HG02678 (cell line): Measurements from ENCODE around the gene SFR1.

Experiments
- ATAC-seq: cut with Tn5 transposase; IDR thresholded peaks from one replicate; pipeline ENCODE4 v1.9.1; 2021; ENCODE audit warnings: mild to moderate bottlenecking, moderate library complexity; ENCODE audit not compliant: unreplicated experiment

Gene SFR1, protein sequence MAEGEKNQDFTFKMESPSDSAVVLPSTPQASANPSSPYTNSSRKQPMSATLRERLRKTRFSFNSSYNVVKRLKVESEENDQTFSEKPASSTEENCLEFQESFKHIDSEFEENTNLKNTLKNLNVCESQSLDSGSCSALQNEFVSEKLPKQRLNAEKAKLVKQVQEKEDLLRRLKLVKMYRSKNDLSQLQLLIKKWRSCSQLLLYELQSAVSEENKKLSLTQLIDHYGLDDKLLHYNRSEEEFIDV

DNA sequence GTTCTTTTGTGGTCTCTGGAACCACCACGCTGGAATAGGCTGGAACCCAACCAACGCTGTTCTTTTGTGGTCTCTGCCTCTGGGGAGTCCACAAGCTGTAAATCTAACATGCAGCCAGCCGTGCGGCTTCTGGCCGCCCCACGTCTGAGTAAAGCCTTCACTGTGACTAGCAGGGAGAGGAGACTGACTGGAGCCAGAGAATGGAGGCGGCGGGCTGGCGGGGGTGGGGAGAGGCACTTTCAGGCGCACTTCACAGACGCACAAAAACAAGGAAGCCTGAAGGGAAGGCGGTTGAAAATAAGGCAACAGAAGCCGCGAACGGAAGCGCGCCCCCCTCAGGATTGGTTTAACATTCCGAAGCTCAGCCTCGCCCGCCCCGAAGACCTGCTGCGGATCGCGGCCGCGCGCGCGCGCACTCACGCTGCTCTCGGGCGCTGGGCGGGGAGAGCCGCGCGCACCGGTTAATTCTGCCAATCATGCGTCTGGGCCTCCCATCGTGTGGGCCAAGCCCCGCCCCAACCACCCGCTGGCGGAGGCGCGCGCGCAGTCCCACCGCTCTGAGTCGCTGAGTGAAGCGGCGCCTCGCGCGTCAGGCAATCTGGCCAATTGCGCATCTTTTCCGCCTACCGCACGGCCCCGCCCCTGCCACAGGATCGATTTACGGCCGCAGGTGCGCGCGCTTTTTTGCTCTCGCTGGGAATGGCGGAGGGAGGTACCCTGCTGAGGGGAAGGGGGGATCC is at the start of gene SFR1:
SFR1 (plus strand) TSS at position 687 of the 740 bp plus-strand sequence; CDS start at position 700, 13 bp downstream.
- ATAC-seq, result peak; percentile 92

DNA sequence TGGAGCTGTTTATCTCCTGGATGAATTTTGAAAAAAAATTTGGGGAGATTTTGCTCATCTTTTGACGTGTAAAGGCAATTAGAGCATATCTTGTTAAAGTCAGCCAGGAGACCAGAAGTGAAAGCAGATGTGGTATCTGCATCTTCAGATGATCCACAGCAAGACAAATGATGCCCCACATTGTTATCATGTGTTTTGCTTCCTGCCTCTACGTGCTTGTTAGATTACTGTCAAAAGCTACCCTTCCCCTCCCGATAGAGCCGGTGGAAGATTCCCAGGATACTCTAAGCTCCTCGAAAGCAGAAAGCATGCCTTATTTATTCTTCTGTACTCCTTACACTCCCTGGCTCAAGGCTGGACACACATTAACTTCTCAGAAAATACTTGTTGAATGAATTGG is 49.2 kb upstream of the SFR1 start:
- ATAC-seq, result no peak

DNA sequence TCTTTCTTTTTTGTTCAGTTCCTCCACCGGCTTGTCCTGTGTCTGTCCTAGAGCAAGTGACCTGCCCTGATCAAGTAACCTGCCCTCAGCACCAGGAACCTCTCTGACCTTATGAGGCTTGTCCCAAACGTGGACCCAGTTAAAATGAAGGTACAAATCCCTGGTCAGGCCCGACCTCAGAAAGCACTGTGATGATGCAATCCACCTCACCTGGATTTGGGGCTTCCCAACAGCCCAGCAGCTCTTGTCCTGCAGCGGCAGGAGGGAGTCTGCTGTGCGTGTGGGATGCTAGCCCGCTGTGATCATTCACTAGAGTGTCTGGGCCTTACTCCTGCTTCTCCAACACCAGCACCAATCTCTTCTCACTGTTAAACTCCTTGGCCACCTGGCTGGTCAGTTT is 47.5 kb upstream of the SFR1 start:
- ATAC-seq, result no peak

DNA sequence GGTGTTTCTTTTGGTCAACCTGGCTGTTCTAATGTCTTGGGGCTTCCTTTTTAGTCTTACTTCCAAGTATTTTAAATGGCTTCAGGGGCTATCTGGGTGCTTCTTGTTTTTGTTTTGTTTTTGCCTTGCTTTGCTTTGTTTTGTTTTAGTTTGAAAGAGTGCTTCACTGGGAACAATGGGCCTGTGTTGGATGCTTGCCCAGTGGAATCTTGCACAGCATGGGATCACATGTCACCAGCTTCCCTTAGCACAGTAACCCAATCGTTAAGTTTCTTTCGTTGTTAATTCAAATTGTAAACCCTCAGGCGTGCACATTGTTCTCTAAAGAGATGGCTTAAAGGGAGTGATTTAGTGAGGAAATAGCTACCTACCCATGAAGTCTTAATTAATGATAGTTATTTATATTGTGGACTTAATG is 45.2 kb upstream of the SFR1 start:
- no peak for ATAC-seq

DNA sequence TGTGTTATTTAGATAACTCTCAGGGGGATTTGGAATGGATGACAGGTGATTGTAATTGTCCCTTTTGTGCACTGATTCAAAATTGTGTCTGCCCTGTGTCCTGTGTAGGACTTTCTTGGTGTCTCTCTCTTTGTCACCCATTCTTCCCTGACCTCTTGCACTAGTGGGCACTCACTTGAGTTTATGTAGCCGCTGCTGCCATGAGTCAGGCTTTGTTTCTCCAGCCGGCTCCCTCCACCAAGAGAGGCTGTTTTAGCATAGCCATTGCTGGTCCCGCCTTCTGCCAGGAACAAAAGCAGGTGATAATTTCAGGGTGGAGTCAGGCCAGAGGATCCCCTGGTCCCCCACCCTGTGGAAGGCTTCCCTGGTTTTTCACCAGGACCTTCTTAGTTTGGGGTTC is 44.7 kb upstream of the SFR1 start:
- ATAC-seq, result no peak

DNA sequence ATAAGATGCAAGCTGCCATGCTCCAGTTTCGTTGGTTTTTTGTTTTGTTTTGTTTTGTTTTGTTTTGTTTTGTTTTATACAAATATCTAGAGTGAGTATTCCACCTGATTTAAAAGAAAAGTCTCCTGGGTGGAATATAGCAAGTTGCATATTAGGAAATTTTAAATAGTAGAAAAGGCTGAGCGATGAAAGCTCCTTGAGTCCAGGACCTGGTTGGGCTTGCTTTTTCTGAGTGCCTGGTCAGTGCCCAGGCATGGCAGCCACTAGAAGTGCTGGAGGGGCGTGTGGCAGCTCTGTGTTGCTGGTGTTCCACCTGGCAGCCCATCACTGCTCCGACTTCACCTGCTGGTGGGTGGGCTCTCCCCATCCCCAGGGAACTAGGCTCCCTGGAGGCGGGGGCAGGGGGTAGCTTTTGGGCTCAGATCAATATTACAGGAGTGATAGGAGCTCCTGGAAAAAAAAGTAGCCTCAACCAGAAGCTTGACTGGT is 44.3 kb upstream of the SFR1 start:
- no peak for ATAC-seq

DNA sequence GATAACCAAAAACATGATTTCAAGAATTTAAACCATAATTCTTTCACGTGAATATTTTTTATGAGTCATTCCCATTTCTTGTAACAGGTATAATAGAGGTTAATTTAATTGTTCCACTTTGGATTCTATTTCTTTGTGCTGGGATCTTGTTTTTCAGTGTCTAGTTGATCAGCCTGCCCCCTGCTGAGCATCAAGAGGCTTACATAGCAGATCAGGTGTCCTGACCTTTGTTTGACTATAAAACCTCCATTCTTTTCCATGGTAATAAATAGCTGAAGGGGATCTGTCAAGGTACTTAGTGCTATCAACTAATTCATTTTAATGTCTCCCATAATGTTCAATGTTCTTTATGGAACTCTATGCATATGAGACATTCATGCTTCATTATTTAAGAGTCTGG is 41.2 kb upstream of the SFR1 start:
- ATAC-seq, result no peak

DNA sequence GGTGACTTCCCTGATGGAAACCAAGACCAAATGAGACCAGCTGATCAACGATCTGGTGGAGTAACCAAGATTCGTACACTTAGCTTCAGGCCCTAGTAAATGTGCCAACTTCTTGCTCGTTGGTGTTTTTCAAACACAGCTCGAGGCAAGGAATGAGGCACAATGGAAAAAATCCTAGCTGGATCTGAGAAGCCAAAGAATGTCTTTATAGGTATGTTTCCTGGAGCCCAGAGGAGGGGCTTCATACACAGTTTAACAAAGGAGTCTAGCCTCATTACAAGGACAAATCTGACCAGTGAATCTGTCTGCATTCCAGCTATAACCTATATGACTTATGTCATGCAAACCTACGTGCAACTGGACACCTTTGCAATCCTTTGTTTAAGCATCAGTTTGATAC is 40.0 kb upstream of the SFR1 start:
- no peak for ATAC-seq

DNA sequence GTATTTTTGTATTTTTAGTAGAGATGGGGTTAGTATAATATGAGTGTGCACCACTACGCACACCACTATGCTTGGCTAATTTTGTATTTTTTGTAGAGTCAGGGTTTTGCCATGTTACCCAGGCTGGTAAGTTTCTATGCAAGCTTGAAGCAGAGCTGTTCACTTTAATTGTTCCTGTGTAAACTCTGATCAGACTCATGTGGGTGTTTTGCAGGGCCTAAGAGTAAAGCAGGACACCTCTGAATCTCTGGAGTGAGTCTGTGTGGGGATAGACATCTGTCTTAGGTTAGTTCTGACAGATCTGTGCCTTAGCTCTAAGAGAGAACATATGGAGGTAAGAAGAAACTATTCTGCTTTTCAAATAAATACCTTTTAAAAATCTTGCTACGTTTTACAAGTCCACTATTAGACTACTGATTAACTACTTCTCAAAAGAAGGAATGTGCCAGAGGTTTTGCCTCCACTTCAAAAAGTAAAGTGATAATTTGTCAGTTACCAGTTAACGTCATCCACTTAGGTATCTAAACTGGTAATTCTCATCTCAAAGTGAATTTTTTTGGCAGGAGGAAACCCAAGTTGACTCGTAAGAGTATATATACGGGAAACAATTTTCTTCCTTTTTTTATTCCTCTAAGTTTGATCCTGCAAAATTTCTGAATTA is 37.4 kb upstream of the SFR1 start:
- ATAC-seq, result no peak

DNA sequence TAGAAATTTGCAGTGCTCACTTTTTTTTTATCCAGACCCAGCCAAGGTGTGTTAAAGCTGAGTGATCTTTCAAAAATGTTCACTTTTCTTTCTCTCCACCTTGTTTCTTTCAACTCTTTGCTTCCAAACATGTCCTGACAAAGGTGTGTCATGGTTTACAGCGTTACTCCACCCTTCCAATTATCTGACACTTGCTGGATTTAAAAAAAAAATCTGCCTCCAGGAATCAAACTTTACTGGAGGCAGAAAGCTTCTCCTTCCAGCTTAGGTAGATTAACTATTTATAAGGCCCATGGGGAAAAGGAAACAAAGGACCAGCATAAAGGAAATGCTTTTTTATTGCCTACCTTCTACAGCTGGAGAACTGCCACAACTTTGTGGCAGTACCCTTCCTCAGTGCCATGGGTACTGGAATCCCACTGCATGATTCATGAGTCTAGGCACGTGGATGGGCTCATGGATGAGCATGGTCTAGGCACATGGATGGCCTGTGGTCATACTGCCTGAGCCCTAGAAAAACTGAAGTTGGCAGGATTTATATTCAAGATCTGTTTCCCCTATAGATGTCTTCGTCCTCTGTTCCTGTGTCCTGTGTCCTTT is 36.1 kb upstream of the SFR1 start, which contains the start of gene COL17A1:
COL17A1 (minus strand) TSS at position 80 of the 600 bp plus-strand sequence. CDS start 5,207 bp downstream, outside the sequence.
- ATAC-seq, result no peak

DNA sequence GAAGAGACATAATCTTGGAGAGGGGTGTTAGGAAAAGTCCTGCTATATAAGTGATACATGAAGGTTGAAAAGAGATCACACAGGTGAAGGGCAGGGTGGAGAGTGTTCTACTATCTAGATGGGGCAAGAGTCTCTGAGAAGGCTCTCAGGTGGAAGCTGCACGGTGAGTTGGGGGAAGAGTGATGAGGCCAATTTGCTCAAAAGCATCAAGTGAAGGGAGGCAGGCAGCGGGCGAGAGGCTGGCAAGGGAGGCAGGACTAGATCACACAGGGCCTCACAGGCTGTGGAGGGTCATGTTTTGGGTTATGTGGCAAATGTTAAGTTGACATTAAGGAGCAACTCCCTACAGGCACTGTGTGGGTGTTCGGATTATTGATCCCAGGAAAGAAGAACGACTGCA is 33.7 kb upstream of the SFR1 start:
- ATAC-seq, result no peak

DNA sequence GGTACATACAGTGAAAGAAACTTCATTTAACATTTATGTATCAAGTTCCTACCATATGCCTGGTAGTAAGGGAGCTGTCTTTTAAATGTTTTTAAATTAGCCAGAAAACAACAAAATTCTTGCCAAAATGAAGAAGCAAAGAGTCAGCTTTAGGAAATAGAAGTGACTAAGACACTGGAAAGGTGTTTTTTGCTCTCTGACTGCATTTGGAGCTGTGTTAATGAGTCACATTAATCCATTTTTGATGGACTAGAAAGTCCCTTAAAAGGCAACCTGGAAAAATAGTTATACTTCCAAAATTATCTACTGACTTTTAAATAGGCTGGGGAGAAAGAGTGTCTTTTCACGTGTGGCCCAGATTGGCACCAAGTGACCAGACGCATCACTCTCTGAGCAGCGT is 32.4 kb upstream of the SFR1 start:
- ATAC-seq, result no peak

DNA sequence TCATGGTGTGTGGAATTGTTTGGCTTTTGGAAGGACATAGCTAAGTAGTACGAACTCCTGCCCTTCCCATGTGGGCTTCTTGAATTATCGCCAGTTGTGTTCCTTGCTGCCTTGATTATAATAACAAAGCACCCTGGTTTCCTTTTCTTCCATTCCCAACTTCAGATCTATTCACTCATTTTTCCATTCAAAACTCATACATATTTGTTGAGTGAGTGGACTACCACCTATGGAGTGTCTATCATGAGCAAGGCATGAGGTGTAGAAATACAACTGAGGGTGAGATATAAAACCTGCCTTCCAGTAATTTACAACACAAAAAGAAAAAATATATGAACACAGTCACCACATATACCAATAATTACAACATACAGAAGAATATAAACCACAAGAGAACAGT is 31.4 kb upstream of the SFR1 start:
- no peak for ATAC-seq

DNA sequence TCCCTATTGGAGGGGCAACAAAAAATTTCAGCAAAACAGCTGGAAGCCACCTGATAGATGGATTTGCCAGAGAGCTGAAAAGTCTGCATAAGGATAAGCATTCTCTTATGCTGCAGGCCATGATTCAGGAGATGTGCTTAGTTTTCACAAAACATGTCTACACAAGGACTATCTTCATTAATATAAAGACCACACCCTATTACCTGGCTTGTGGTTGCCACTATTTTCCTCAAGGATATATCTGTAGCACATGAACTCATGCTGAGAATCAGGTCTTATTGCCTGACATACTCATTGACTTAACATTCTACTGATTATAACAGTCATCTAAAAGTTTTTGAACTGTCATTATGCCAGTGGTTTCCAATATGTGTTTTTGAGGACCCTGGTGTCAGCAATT is 29.2 kb upstream of the SFR1 start:
- no peak for ATAC-seq

DNA sequence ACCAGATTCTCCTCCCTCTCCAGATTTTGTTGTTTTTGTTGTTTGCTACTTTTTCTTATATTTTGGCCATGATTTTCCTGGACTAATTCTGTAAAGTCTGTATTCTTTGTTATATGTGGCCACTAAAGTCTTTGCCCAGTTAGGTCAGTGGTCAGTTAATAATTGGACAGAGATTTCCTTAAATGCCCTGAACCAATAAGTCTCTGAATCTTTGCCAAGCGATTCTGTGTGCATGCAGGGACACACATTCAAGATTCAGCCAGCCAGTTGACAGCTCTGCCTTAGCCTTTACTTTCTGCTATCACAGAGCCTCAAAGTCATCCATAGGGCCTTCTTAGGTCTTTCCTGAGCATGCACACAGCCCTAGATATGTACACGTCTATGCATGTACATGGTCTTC is 25.3 kb upstream of the SFR1 start:
- no peak for ATAC-seq

DNA sequence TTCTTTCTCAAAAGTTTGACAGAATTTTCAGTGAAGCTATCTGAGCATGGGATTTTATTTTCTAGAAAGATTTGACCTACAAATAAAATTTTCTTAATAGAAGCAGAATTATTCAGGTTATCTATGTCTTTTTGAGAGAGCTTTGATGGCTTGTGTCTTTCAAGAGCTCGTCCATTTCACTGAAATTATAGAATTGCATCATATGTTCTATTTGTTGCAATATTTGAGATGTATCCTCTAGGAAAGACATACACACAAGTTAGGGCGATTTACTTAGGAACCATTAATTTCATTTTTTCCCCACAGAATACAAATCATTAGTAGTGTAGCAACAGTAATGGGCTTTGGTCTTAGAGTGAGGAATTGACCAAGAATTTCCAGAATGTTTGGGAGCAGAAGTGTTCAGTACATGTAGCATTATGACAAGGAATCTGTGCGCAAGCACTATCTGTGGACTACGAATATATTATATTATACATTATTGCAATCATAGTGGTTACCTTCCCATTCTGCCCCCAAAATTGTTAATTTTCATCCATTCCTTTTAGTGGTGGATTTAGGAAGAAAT is 23.5 kb upstream of the SFR1 start:
- no peak for ATAC-seq

DNA sequence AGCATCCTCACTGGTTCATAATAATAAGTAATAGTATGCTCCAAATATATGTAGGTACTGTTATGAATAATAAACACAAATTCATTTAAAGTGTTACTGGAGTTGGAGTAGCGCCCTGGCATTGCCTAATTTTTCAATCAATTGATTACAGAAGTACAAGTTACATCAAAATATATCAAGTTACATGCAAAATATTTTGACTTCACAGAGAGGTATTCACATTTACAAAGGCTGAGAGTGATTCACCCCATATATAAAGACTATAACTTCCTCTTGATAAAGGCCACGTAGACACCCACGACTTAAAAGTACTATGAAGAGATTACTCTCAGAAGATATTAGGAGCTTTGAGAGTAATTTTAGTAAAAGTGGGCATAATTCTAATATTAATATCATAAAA is 22.7 kb upstream of the SFR1 start:
- no peak for ATAC-seq

DNA sequence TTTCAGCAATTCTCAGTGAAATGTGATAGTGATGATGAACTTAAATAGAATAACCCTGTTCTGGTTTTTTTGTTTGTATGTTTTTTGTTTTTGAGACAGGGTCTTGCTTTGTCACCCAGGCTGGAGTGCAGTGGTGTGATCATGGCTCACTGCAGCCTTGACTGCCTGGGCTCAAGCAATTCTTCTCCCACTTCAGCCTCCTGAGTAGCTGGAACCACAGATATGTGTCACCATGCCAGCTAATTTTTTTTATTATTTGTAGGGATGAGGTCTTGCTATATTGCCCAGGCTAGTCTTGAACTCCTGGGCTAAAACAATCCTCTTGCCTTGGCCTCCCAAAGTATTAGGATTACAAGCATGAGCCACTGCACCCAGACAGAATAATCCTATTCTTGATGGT is 22.0 kb upstream of the SFR1 start:
- no peak for ATAC-seq

DNA sequence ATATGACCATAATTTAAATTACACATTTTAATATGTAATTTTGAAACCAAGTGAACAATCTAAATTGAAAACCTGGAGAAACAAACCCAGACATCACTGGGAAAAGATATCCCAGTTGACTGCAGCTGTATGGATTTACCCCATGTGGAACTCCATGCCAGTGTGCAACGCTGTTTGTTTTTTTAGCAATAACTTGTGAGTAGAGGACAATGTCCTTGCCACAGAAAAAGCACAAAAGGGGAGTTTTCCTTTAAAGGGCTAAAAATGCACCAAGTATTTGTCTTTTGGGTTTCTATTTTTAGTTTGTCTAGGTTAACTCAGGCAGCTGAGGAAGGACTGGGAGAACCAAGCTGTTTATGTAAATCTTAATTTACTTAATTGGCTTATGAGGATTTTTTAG is 21.2 kb upstream of the SFR1 start:
- ATAC-seq, result no peak

DNA sequence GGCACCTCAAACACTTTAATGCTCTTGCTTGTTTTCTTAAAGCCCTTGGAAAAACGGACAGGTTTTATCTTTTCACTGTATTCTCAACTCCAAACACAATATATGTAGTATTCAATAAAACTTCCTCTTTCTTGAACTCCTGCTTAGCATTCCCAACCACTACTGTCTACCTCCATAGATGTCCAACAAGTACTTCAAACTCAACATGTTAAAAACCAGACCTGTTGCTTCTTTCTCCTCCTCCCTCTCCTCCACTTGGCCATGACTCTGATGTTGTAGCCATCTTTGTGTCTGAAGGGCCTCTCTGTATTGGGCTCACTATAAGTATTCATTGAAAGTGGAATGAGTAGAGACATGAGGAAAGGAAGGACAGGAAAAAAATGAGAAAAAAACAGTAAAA is 20.1 kb upstream of the SFR1 start:
- ATAC-seq, result no peak

DNA sequence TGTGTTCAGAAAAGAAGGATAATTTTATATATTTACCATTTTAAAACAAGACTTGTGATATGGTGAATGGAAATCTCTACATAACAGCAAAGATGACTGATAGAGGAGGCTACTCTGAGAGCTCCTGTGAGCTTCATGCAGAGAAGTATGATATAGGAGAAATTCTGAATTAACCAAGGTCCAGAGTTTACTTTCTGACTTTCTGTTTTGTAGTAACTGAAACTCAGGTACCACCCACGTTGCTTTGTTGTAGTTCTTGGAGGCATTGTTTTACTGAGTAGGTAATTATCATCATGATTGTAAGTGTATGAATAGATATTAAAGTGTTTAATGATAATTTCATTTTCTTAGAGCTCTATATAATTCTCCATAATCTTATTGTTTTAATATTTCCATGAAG is 18.0 kb upstream of the SFR1 start:
- ATAC-seq, result no peak
